HepG2 (cell line): ENCODE data around the gene WDSUB1. TPM values are rescaled to one million over a fixed set of nuclear protein-coding genes. Genes with fewer than 3 reads are reported as not detected.

Experiments
- ATAC-seq: fragments of 200-7000 bp; cut with Tn5 transposase; 3 replicates; pipeline ENCODE4 v1.9.1; 2020; ENCODE audit warnings: mild to moderate bottlenecking, moderate library complexity
- BruUV-seq: library from RNA; stranded (reverse); fragments of 400-500 nt; replicated peaks from 2 replicates; lab custom pipeline; 2021; lab: Mats Ljungman, UMichigan
- CTCF ChIA-PET: fragments of 300-600 bp; formaldehyde crosslinking; extraction: SDS; loops from one replicate; lab custom pipeline; 2021; ENCODE audit warnings: low total read pairs, inconsistent platforms, low intra/inter-chr PET ratio; lab: Yijun Ruan, JAX
- POLR2A ChIA-PET: fragments of 350-600 bp; sonication (Branson Sonifier 250); formaldehyde crosslinking; loops from one replicate; lab custom pipeline; 2020; ENCODE audit warnings: antibody characterized with exemption, inconsistent platforms; lab: Yijun Ruan, JAX
- DNase-seq: peaks from one replicate; pipeline ENCODE4 v3.0.0-alpha.2; 2015; ENCODE audit warnings: low spot score
- FAIRE-seq: peaks from 3 replicates; lab custom pipeline; 2011; peaks lifted over from hg19 to GRCh38; lab: Jason Lieb, UNC
- H2AFZ ChIP-seq: one replicate; pipeline ENCODE4 v1.6.1; 2011; ENCODE audit warnings: low read length, inconsistent platforms
- H3K27ac ChIP-seq: fragments of 300-600 bp; 3 replicates; pipeline ENCODE4 v1.8.0; 2011; ENCODE audit warnings: mixed run types, mild to moderate bottlenecking, mixed read lengths, low read length, inconsistent platforms; ENCODE audit not compliant: insufficient read depth; ENCODE audit errors: extremely low read length
- H3K27me3 ChIP-seq, 2 experiments: fragments of 200-600 bp in 1 of 2; 2 replicates in 1 of 2; 3 replicates in 1 of 2; pipeline versions ENCODE4 v1.6.0 to v1.8.0; 2011; ENCODE audit warnings: low read length in 2 of 2, mild to moderate bottlenecking in 2 of 2, moderate library complexity in 2 of 2, inconsistent platforms in 1 of 2; ENCODE audit not compliant: insufficient read depth in 2 of 2, control insufficient read depth in 1 of 2
- H3K36me3 ChIP-seq, 2 experiments: fragments of 200-600 bp in 1 of 2; replicated peaks in 1 of 2; 2 replicates in 1 of 2; 3 replicates in 1 of 2; pipeline versions ENCODE4 v1.5.1 to v1.8.0; 2011; ENCODE audit warnings: low read length in 2 of 2, inconsistent platforms in 1 of 2; ENCODE audit not compliant: insufficient read depth in 2 of 2, control insufficient read depth in 1 of 2
- H3K4me1 ChIP-seq: 2 replicates; pipeline ENCODE4 v1.5.1; 2012; ENCODE audit warnings: low read length, inconsistent platforms; ENCODE audit not compliant: insufficient read depth
- H3K4me2 ChIP-seq: 2 replicates; pipeline ENCODE4 v1.6.0; 2011; ENCODE audit warnings: low read depth, low read length, inconsistent platforms
- H3K4me3 ChIP-seq, 3 experiments: fragments of 200-600 bp in 1 of 3; sonication (generic), shearing (Covaris generic) in 1 of 3; replicated peaks in 1 of 3; 2 replicates each; pipeline ENCODE4 v1.5.1; 2011 to 2016; ENCODE audit warnings: low read length in 3 of 3, inconsistent platforms in 2 of 3, low read depth in 2 of 3, mild to moderate bottlenecking in 2 of 3, control low read depth in 1 of 3, mixed read lengths in 1 of 3; ENCODE audit not compliant: insufficient read depth in 1 of 3
- H3K79me2 ChIP-seq: one replicate; pipeline ENCODE4 v1.6.1; 2011; ENCODE audit warnings: low read length, inconsistent platforms; ENCODE audit not compliant: insufficient read depth
- H3K9ac ChIP-seq: 2 replicates; pipeline ENCODE4 v1.6.0; 2011; ENCODE audit warnings: mild to moderate bottlenecking, low read depth, low read length, inconsistent platforms; ENCODE audit not compliant: insufficient read depth
- H3K9me3 ChIP-seq: 2 replicates; pipeline ENCODE4 v1.5.1; 2012; ENCODE audit warnings: mild to moderate bottlenecking, low read length
- H4K20me1 ChIP-seq: 2 replicates; pipeline ENCODE4 v1.6.0; 2011; ENCODE audit warnings: inconsistent platforms, mild to moderate bottlenecking, low read length, moderate library complexity; ENCODE audit not compliant: insufficient read depth
- FOXO4 ChIP-seq: sonication (generic); formaldehyde crosslinking; conservative IDR thresholded peaks from 2 replicates; pipeline ENCODE4 v1.8.1; 2023; ENCODE audit warnings: missing genetic modification reagents
- GATAD2A ChIP-seq: IDR thresholded peaks from 2 replicates; pipeline ENCODE4 v1.6.1; 2016
- NFKBIZ ChIP-seq: IDR thresholded peaks from 2 replicates; pipeline ENCODE4 v1.6.1; 2018; ENCODE audit warnings: missing genetic modification reagents, missing compliant biosample characterization
- SOX6 ChIP-seq, 2 experiments: fragments of 450-650 bp in 1 of 2; sonication (generic) in 1 of 2; formaldehyde crosslinking in 1 of 2; IDR thresholded peaks; 2 replicates each; pipeline versions ENCODE4 v1.4.0 to v1.6.1; 2017 to 2020; ENCODE audit warnings: antibody characterized with exemption in 1 of 2, mild to moderate bottlenecking in 1 of 2, missing genetic modification reagents in 1 of 2
- WGBS: methylation state at CpG from one replicate; pipeline ENCODE4 v1.1.6; 2017; ENCODE audit warnings: low lambda C conversion rate; 5-methylcytosine and 5-hydroxymethylcytosine counted together
- in situ Hi-C: cut with HindIII; loops from 2 replicates; pipeline ENCODE4 v1.10.0; 2017; ENCODE audit warnings: low pct_unique_long_range_greater_than_20kb; ENCODE audit not compliant: extremely low pct_ligation_motif_present
- intact Hi-C: fragments of 100-400 bp; cut with micrococcal nuclease; formaldehyde crosslinking; loops from one replicate; pipeline ENCODE4 v1.10.0; 2022; ENCODE audit not compliant: unreplicated experiment
- polyA plus RNA-seq, 8 experiments: library from polyadenylated mRNA; depleted of rRNA in 3 of 8; stranded (reverse) in 7 of 8; unstranded in 1 of 8; fragments of >200 nt; fragmentation: Illumina TruSeq in 4 of 8; extraction: Trizol in 4 of 8; gene quantifications; 2 replicates each; pipeline versions ENCODE4 v1.2.1 to v1.2.3, GENCODE V29; 2011 to 2016; ENCODE audit warnings: low read depth in 4 of 8, missing spikeins in 1 of 8, mixed read lengths in 1 of 8; ENCODE audit not compliant: insufficient read depth in 1 of 8
- total RNA-seq, 5 experiments: library from RNA; depleted of rRNA; stranded (reverse); fragments of >200 nt; fragmentation: Illumina TruSeq; extraction: Trizol; gene quantifications; 2 replicates each; pipeline ENCODE4 v1.2.3, GENCODE V29; 2016; ENCODE audit warnings: low read depth in 1 of 5

Gene WDSUB1
- total and polyA plus RNA-seq, 2 of the 13 experiments (the other 11 are each of a cell fraction or from before 2014, with no cell fraction given) = 10.1 to 10.7 TPM

GRCh38 chr2:159224061-159224813 is 62.3 kb downstream of the WDSUB1 start:
- no peak for TF ChIP-seq SOX6 (IDR thresholded peaks at IDR 0.05)
- no peak for TF ChIP-seq SOX6 (CRISPR knock-in tag; IDR thresholded peaks at IDR 0.05)
- TF ChIP-seq FOXO4 (CRISPR knock-in tag) = 0 out of 2 replicates have a peak, but pooled peaks have one; percentile 31
- DNase-seq (no peak), ATAC-seq (peak; percentile 11; the same call in 1 of the 3 replicates), FAIRE-seq (no peak)
- Histone ChIP-seq H3K4me3 (no peak overlapping the region), H3K4me2 (no peak overlapping the region), H3K9ac (no peak overlapping the region), H4K20me1 (no peaks in the 10 kb centered on the region), H3K9me3 (no peaks in the 10 kb centered on the region), H3K27me3 (no peaks in the 10 kb centered on the region), H3K4me1 (no peaks in the 10 kb centered on the region), H3K79me2 (no peaks in the 10 kb centered on the region), H2AFZ (no peak overlapping the region), H3K36me3 (peaks cover 0 to 1% of the 10 kb centered on the region in 2 experiments; a peak in 1 of 5 replicates), H3K27ac (no peak overlapping the region)
- ChIA-PET POLR2A (no interaction called here), CTCF (no interaction called here)
- in situ Hi-C loops = no loop called here
- no TSS peak for BruUV-seq
- intact Hi-C loops = no loop called here
- WGBS = 80% methylated on average over 17 of the region's 17 CpGs

- H3K27me3 ChIP-seq = no peaks in the 10 kb centered on the region
- no peaks in the 10 kb centered on the region for H3K4me1 ChIP-seq
- in situ Hi-C loops (no loop called here), intact Hi-C loops (no loop called here)
- FAIRE-seq (no peak), DNase-seq (no peak), ATAC-seq (no peak)
- WGBS = 90% methylated on average over 8 of the region's 8 CpGs
- no peak overlapping the region for H3K9ac ChIP-seq
- H3K36me3 ChIP-seq = no peaks in the 10 kb centered on the region
- H3K79me2 ChIP-seq = no peaks in the 10 kb centered on the region
- no peaks in the 10 kb centered on the region for H4K20me1 ChIP-seq
- H3K4me2 ChIP-seq = no peak overlapping the region
- H2AFZ ChIP-seq = no peak overlapping the region
- TF ChIP-seq NFKBIZ (CRISPR knock-in tag) (no peak), GATAD2A (no peak)
- ChIA-PET POLR2A (no interaction called here), CTCF (no interaction called here)
- H3K9me3 ChIP-seq = no peaks in the 10 kb centered on the region
- H3K27ac ChIP-seq = no peak overlapping the region
- BruUV-seq = no TSS peak
- H3K4me3 ChIP-seq = no peak overlapping the region
Measured at GRCh38 chr2:159219394-159219998, 67.0 kb downstream of the WDSUB1 start.
